Retinal pigment epithelial cell (primary cell): ENCODE measurements around the gene TRAF3IP1.

Experiments used
- DNase-seq: peaks from one replicate; pipeline ENCODE4 v3.0.0-alpha.2; 2010; ENCODE audit warnings: low read depth
- H3K4me3 ChIP-seq: 2 replicates; pipeline ENCODE4 v1.5.1; 2011; ENCODE audit warnings: mild to moderate bottlenecking, low read length, control low read depth, moderate library complexity
- TF ChIP-seq, protein P1 (sequence below): conservative IDR thresholded peaks from 2 replicates; pipeline ENCODE4 v1.5.1; 2011; ENCODE audit warnings: low read depth, low read length, control low read depth, inconsistent platforms

Gene TRAF3IP1

DNA sequence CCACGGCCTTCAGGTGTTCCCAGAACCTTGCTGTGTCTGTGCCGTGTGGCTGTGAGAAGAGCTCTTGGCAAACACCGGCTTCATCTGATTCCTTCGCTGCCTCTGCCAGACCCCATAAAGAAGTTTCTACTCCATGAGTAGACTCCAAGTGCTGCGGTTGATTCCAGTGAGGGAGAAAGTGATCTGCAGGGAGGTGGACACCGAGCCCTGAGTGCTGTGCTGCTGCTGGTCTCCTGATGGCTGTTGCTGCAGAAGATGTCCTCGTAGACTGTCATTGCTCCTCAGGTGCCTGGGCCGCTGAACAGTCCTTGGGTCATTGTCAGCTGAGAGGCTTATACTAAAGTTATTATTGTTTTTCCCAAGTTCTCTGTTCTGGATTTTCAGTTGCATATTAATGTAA lies 126.1 kb downstream of the TRAF3IP1 start:
- no peak overlapping the region for H3K4me3 ChIP-seq
- TF ChIP-seq, protein P1, sequence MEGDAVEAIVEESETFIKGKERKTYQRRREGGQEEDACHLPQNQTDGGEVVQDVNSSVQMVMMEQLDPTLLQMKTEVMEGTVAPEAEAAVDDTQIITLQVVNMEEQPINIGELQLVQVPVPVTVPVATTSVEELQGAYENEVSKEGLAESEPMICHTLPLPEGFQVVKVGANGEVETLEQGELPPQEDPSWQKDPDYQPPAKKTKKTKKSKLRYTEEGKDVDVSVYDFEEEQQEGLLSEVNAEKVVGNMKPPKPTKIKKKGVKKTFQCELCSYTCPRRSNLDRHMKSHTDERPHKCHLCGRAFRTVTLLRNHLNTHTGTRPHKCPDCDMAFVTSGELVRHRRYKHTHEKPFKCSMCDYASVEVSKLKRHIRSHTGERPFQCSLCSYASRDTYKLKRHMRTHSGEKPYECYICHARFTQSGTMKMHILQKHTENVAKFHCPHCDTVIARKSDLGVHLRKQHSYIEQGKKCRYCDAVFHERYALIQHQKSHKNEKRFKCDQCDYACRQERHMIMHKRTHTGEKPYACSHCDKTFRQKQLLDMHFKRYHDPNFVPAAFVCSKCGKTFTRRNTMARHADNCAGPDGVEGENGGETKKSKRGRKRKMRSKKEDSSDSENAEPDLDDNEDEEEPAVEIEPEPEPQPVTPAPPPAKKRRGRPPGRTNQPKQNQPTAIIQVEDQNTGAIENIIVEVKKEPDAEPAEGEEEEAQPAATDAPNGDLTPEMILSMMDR: no peak
- DNase-seq: no peak

DNA sequence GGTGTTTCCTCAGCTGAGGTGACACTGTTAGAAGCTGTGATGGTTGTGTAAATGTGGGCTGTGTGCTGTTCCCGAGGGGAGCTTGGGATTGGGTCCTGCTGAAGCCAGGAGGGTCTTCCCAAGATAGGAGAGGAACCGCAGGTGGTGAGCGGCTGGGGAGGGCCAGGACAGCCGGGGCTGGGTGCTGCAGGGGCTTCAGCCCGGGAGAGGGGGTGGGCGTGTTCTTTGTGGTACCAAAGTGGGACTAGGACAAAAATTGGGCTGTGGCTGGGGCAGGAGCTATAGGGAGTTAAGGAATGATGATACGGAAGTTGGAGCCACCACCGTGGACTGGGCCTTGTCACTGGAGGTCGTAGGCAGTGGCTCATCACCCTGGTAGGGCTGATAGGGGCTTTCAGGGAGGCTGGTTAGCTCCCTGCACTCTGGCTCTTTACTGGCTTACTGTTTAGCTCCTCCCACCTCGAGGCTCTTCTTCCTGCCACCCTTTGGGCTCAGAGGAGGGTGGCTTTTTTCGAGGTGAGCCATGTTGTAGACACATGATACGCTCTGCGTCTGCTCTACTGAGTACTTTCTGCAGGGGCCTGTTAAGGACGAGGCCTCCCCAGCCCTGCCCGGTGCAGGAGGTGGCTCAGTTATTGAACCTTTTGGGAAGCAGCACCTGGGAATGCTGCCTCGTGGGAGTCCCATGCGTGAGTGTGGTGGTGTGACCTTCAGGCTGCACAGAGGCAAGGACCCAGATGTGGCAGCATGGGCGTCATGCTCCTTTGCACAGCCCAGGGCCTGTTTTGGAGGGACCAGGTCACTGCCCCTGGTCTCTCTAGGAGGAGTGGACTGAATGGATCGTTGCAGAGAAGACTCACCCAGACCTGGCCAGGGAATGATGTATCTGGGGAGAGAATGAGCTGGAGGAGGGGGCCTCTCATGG lies 128.0 kb downstream of the TRAF3IP1 start:
- no peak for DNase-seq
- no peak overlapping the region for H3K4me3 ChIP-seq
- TF ChIP-seq, protein P1: no peak

DNA sequence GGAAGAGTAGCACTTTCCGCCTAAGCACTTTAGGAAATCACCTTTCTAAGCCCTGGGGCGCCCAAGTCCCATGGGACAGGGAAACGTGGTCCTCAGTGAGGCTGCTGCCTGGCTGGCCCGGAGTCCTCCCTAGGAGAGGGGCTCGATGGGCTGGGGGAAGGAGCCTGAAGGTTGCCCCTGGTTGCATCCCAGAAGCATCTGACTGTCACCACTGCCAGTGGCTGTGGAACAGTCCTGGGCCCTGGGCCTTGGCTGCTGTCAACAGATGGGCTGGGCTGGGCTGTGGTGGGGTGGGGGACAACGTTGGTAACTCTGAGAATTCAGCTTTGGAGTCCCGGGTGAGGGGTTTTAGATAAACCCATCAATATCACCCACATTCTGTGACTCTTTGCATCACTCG lies 128.9 kb downstream of the TRAF3IP1 start:
- no peak overlapping the region for H3K4me3 ChIP-seq
- TF ChIP-seq, protein P1: no peak
- DNase-seq: no peak

DNA sequence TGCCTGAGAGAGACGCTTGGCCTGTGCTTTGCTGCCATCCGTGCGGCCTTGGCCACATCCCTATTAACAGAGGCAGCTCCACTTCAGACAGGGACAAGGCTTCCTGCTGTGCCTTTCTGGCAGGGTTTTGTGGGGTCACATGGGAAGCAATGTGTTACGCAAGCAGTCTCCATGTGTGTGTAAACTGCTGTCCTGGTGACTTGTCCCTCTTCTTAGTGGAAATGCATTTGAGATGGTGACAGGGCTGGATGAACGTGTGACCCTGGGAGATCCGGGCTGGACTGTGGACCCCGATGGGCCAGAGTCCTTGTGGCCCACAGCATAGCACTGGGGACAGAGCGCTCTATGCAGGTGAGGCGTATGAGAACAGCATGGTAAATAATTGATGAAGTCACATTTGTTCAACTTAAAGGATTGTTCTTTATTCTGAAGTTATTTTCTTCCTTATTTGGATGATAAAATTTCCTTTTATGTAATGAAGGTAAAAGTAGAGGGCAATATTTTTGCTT lies 129.6 kb downstream of the TRAF3IP1 start:
- no peak overlapping the region for H3K4me3 ChIP-seq
- DNase-seq: no peak
- TF ChIP-seq, protein P1: no peak

DNA sequence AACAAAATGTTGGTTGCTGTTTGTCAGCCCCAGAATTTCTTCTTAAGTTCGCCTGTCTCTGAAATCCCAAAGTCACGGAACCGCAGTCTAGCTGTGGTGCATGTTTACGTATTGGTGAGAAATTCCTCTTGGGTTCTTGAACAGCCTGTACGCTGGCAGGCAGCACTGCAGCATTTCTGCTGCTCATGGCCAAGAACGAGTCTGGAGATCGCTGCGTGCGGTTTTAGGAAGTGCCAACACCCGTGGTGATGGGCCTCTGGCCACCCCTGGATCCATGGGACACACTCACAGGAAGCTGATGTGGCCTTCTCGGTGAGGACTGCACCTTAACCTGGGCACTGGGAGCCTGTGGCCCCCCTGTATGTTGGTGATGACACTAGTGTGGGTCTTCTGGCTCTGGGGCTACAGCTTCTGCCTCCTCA lies 130.1 kb downstream of the TRAF3IP1 start:
- TF ChIP-seq, protein P1: no peak
- no peak for DNase-seq
- H3K4me3 ChIP-seq: no peak overlapping the region
